ENCODE measurements around the gene SH3PXD2A. TPM values are rescaled to one million over a fixed set of nuclear protein-coding genes. Genes with fewer than 3 reads are reported as not detected.

The SH3PXD2A gene
- total and polyA plus RNA-seq, 2 donors (not counting 1 experiment from before 2014, with no cell fraction given) = 3.2 to 33.5 TPM

DNA sequence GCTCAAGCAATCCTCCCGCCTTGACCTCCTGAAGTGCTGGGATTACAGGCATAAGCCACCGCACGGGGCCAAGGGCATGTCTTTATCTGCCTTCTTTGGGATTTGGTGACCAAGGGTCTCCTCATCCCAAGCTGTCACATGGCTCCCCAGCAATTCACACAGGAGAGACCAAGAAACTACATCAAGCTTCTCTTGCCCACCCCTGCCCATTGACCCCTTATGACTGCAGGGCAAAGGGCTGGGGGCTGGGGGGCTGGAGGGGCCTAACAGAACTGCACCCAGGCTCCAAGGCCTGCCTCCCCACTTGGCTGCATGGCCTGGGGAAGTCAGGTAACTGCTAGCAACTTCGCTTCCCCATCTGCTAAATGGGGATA is 137.1 kb downstream of the SH3PXD2A start:
- H3K4me3 Mint-ChIP-seq = no peak overlapping the region
- Histone ChIP-seq H3K9me3 (ENCODE audit: control extremely low read depth in 1 of 3, control insufficient read depth in 2 of 3, insufficient read depth in 1 of 3, low read length in 2 of 3) (no peaks in the 10 kb centered on the region), H4K20me1 (ENCODE audit: control insufficient read depth, insufficient read depth, low read length, poor library complexity, severe bottlenecking) (no peaks in the 10 kb centered on the region), H3K4me2 (replicated peaks; ENCODE audit: low read depth, low read length, poor library complexity, severe bottlenecking) (no peak overlapping the region), H3K79me2 (ENCODE audit: control insufficient read depth, insufficient read depth, low read length) (no peaks in the 10 kb centered on the region), H2AFZ (ENCODE audit: insufficient read depth, low read depth, low read length, poor library complexity, severe bottlenecking) (no peak overlapping the region), H3K27ac (ENCODE audit: low read length in 2 of 2) (no peak overlapping the region), H3K27me3 (replicated peaks in 1 of 4; ENCODE audit: control extremely low read depth in 1 of 4, control insufficient read depth in 3 of 4, insufficient read depth in 4 of 4, low read length in 3 of 4) (peaks cover 0 to 2% (median 0%) of the 10 kb centered on the region in 4 experiments), H3K9ac (ENCODE audit: low read length) (no peak overlapping the region), H3K4me3 (ENCODE audit: control extremely low read depth in 1 of 5, extremely low read depth in 1 of 5, insufficient read depth in 1 of 5, low read depth in 2 of 5, low read length in 4 of 5) (no peak overlapping the region), H3K36me3 (replicated peaks in 1 of 2; ENCODE audit: control extremely low read depth in 1 of 2, control insufficient read depth in 1 of 2, extremely low read depth in 1 of 2, insufficient read depth in 2 of 2, low read length in 1 of 2) (no peaks in the 10 kb centered on the region), H3K4me1 (ENCODE audit: control insufficient read depth in 2 of 2, insufficient read depth in 2 of 2, low read length in 2 of 2) (no peaks in the 10 kb centered on the region)
- TF ChIP-seq, protein P1, sequence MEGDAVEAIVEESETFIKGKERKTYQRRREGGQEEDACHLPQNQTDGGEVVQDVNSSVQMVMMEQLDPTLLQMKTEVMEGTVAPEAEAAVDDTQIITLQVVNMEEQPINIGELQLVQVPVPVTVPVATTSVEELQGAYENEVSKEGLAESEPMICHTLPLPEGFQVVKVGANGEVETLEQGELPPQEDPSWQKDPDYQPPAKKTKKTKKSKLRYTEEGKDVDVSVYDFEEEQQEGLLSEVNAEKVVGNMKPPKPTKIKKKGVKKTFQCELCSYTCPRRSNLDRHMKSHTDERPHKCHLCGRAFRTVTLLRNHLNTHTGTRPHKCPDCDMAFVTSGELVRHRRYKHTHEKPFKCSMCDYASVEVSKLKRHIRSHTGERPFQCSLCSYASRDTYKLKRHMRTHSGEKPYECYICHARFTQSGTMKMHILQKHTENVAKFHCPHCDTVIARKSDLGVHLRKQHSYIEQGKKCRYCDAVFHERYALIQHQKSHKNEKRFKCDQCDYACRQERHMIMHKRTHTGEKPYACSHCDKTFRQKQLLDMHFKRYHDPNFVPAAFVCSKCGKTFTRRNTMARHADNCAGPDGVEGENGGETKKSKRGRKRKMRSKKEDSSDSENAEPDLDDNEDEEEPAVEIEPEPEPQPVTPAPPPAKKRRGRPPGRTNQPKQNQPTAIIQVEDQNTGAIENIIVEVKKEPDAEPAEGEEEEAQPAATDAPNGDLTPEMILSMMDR (IDR thresholded peaks at IDR 0.05) = no peak
- TF ChIP-seq EZH2 (IDR thresholded peaks at IDR 0.05; ENCODE audit: borderline replicate concordance, insufficient read depth, low read depth, low read length, poor library complexity, severe bottlenecking) = no peak
- ATAC-seq (ENCODE audit: low read depth) = no peak
- no peaks in the 10 kb centered on the region for H3K27me3 Mint-ChIP-seq
- intact Hi-C loops (cut with micrococcal nuclease) = loop anchor here (10.0 kb wide), 1 partner anchor 1207 kb away; no protein-coding TSS in a partner anchor
- ChIA-PET POLR2A (no interaction called here), CTCF (interaction anchor here (0.9 kb wide), 1 partner anchor 140 kb away, joined by 3 read pairs; no protein-coding TSS in a partner anchor)
- DNase-seq = no peak
- H3K9me3 Mint-ChIP-seq (ENCODE audit: insufficient read depth) = no peaks in the 10 kb centered on the region
- 96% methylated on average over 3 of the region's 4 CpGs for WGBS (ENCODE audit: insufficient coverage)
- no peaks in the 10 kb centered on the region for H3K4me1 Mint-ChIP-seq
- H3K27ac Mint-ChIP-seq = no peak overlapping the region

DNA sequence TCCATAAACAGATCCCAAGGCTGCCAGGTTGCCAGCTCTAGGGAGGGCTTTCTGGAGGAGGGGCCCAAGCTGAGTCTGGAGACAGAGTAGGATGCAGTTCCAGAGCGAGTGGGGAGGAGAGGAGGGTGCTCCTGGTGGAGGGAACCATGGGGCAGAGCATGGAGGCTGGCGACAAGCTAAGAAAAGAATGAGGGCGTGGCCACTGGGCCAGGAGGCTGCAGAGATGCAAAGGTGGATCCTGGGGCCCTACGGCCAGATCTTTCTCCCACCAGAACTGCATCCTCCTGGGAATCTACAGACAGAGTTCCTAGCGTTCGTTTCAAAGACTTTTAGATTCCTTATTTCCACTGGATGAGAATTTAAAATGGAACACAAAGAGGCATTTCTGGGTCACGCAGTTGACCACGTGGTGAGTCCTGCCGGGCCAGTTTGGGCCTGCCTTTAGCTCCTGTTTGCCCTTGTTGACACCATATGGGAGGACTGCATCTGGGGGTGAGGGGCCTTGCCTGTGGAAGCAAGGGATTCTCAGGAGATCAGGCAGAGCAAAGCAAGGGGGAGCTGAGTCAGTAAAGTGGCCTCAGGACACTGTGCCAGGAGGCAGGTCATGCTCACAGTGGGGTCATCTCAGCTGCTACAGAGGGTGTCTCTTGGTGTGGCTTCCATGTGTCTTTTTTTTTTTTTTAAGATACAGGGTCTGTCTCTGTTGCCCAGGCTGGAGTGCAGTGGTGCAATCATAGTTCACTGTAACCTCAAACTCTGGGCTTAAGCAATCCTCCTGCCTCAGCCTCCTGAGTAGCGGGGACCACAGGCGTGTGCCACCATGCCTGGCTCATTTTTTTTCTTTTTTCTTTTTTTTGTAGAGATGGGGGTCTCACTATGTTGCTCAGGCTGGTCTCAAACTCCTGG is 137.8 kb downstream of the SH3PXD2A start:
- Histone ChIP-seq H3K4me1 (ENCODE audit: control insufficient read depth in 2 of 2, insufficient read depth in 2 of 2, low read length in 2 of 2) (no peaks in the 10 kb centered on the region), H3K79me2 (ENCODE audit: control insufficient read depth, insufficient read depth, low read length) (no peaks in the 10 kb centered on the region), H3K36me3 (replicated peaks in 1 of 2; ENCODE audit: control extremely low read depth in 1 of 2, control insufficient read depth in 1 of 2, extremely low read depth in 1 of 2, insufficient read depth in 2 of 2, low read length in 1 of 2) (no peaks in the 10 kb centered on the region), H4K20me1 (ENCODE audit: control insufficient read depth, insufficient read depth, low read length, poor library complexity, severe bottlenecking) (no peaks in the 10 kb centered on the region), H2AFZ (ENCODE audit: insufficient read depth, low read depth, low read length, poor library complexity, severe bottlenecking) (no peak overlapping the region), H3K9ac (ENCODE audit: low read length) (no peak overlapping the region), H3K4me3 (ENCODE audit: control extremely low read depth in 1 of 5, extremely low read depth in 1 of 5, insufficient read depth in 1 of 5, low read depth in 2 of 5, low read length in 4 of 5) (no peak overlapping the region), H3K27me3 (replicated peaks in 1 of 4; ENCODE audit: control extremely low read depth in 1 of 4, control insufficient read depth in 3 of 4, insufficient read depth in 4 of 4, low read length in 3 of 4) (peaks cover 0 to 2% (median 0%) of the 10 kb centered on the region in 4 experiments), H3K4me2 (replicated peaks; ENCODE audit: low read depth, low read length, poor library complexity, severe bottlenecking) (no peak overlapping the region), H3K9me3 (ENCODE audit: control extremely low read depth in 1 of 3, control insufficient read depth in 2 of 3, insufficient read depth in 1 of 3, low read length in 2 of 3) (no peaks in the 10 kb centered on the region), H3K27ac (ENCODE audit: low read length in 2 of 2) (no peak overlapping the region)
- no peaks in the 10 kb centered on the region for H3K9me3 Mint-ChIP-seq (ENCODE audit: insufficient read depth)
- ATAC-seq (ENCODE audit: low read depth) = no peak
- no peaks in the 10 kb centered on the region for H3K4me1 Mint-ChIP-seq
- TF ChIP-seq, protein P1 (IDR thresholded peaks at IDR 0.05) = no peak
- no peak for TF ChIP-seq EZH2 (IDR thresholded peaks at IDR 0.05; ENCODE audit: borderline replicate concordance, insufficient read depth, low read depth, low read length, poor library complexity, severe bottlenecking)
- no peak overlapping the region for H3K4me3 Mint-ChIP-seq
- intact Hi-C loops (cut with micrococcal nuclease) = loop anchor here (10.0 kb wide), 1 partner anchor 1207 kb away; no protein-coding TSS in a partner anchor
- no peaks in the 10 kb centered on the region for H3K27me3 Mint-ChIP-seq
- H3K27ac Mint-ChIP-seq = no peak overlapping the region
- DNase-seq = no peak
- CTCF ChIA-PET = interaction anchor here (0.9 kb wide), 1 partner anchor 141 kb away, joined by 3 read pairs; no protein-coding TSS in a partner anchor
- POLR2A ChIA-PET = interaction anchor here (0.6 kb wide), 1 partner anchor 75 kb away, joined by 3 read pairs; no protein-coding TSS in a partner anchor
- 86% methylated on average over 9 of the region's 11 CpGs for WGBS (ENCODE audit: insufficient coverage)
